ENCODE data around the gene GPX2. TPM values are rescaled to one million over a fixed set of nuclear protein-coding genes. Genes with fewer than 3 reads are reported as not detected.

GPX2 gene
- total RNA-seq, 2 donors from 2014 or later, result 172 to 672 TPM

Other genes starting within 250 kb of the GPX2 start
- 10 to 100 TPM; 79.3 to 90.1 TPM for gene PLEKHG3, start 238.3 kb downstream of the GPX2 start, total RNA-seq
- under 1 TPM; 0.34 to 0.42 TPM for gene SPTB, start 62.8 kb downstream of the GPX2 start, total RNA-seq
- gene CHURC1, start 28.3 kb downstream of the GPX2 start, total RNA-seq, result 10 to 100 TPM; 48.6 to 50.8 TPM
- gene RAB15, start 29.6 kb upstream of the GPX2 start, total RNA-seq, result 10 to 100 TPM; 25.9 to 40.3 TPM
- gene FNTB, start 44.1 kb upstream of the GPX2 start, total RNA-seq, result 10 to 100 TPM; 11.0 to 14.2 TPM
- 100 to 1,000 TPM in 1 of 2 donors, 10 to 100 TPM in 1; 95.5 to 137 TPM for gene MAX, start 159.8 kb upstream of the GPX2 start, total RNA-seq

Measured in left colon (tissue), 2 donors.